Mesenchymal stem cell (in vitro differentiated cells and primary cell): Measurements from ENCODE around the gene NDUFA7. TPM values are rescaled to one million over a fixed set of nuclear protein-coding genes. Genes with fewer than 3 reads are reported as not detected.

Experiments used
- DNase-seq: peaks from one replicate; pipeline ENCODE4 v3.0.0-alpha.2; 2013
- H2AFZ ChIP-seq: one replicate; pipeline ENCODE4 v1.6.1; 2013; ENCODE audit warnings: low read depth, mild to moderate bottlenecking, control low read depth, inconsistent platforms, low read length, moderate library complexity
- H2AK5ac ChIP-seq: 2 replicates; pipeline ENCODE4 v1.6.1; 2013; ENCODE audit warnings: low read length, moderate library complexity, mild to moderate bottlenecking, inconsistent platforms; ENCODE audit not compliant: severe bottlenecking
- H2BK120ac ChIP-seq: one replicate; pipeline ENCODE4 v1.6.1; 2013; ENCODE audit warnings: low read depth, mild to moderate bottlenecking, inconsistent platforms, low read length, moderate library complexity
- H2BK12ac ChIP-seq, 2 experiments: one replicate each; pipeline ENCODE4 v1.6.1; 2013; ENCODE audit warnings: inconsistent platforms in 2 of 2, low read length in 2 of 2, mild to moderate bottlenecking in 2 of 2, moderate library complexity in 2 of 2, control low read depth in 1 of 2
- H2BK15ac ChIP-seq: one replicate; pipeline ENCODE4 v1.6.1; 2013; ENCODE audit warnings: mild to moderate bottlenecking, low read depth, inconsistent platforms; ENCODE audit not compliant: poor library complexity, severe bottlenecking
- H2BK5ac ChIP-seq: 2 replicates; pipeline ENCODE4 v1.6.1; 2013; ENCODE audit warnings: low read depth, mild to moderate bottlenecking, low read length, control low read depth, inconsistent platforms; ENCODE audit not compliant: poor library complexity, severe bottlenecking
- H3K14ac ChIP-seq, 2 experiments: one replicate each; pipeline ENCODE4 v1.6.1; 2013; ENCODE audit warnings: inconsistent platforms in 2 of 2, low read length in 2 of 2, control low read depth in 1 of 2, mild to moderate bottlenecking in 1 of 2, moderate library complexity in 1 of 2
- H3K18ac ChIP-seq, 2 experiments: one replicate each; pipeline ENCODE4 v1.6.1; 2013; ENCODE audit warnings: inconsistent platforms in 2 of 2, low read length in 2 of 2, control low read depth in 1 of 2, low read depth in 1 of 2, mild to moderate bottlenecking in 1 of 2
- H3K23ac ChIP-seq, 2 experiments: one replicate each; pipeline ENCODE4 v1.6.1; 2013; ENCODE audit warnings: inconsistent platforms in 2 of 2, low read length in 2 of 2, mild to moderate bottlenecking in 2 of 2, moderate library complexity in 2 of 2, control low read depth in 1 of 2
- H3K27ac ChIP-seq: 2 replicates; pipeline ENCODE4 v1.5.1; 2013; ENCODE audit warnings: mild to moderate bottlenecking, moderate library complexity, low read length, control low read depth, inconsistent platforms; ENCODE audit not compliant: poor library complexity, severe bottlenecking
- H3K27me3 ChIP-seq, 2 experiments: 2 replicates each; pipeline versions ENCODE4 v1.6.1 to v1.7.0; 2013; ENCODE audit warnings: low read length in 2 of 2, mild to moderate bottlenecking in 2 of 2, moderate library complexity in 2 of 2, control low read depth in 1 of 2, inconsistent platforms in 1 of 2; ENCODE audit not compliant: control insufficient read depth in 1 of 2, insufficient read depth in 1 of 2
- H3K36me3 ChIP-seq, 2 experiments: 2 replicates each; pipeline versions ENCODE4 v1.6.1 to v1.7.0; 2013; ENCODE audit warnings: low read length in 2 of 2, control low read depth in 1 of 2, inconsistent platforms in 1 of 2, low read depth in 1 of 2, mild to moderate bottlenecking in 1 of 2; ENCODE audit not compliant: insufficient read depth in 2 of 2, control insufficient read depth in 1 of 2
- H3K4ac ChIP-seq, 2 experiments: one replicate each; pipeline ENCODE4 v1.6.1; 2013; ENCODE audit warnings: inconsistent platforms in 2 of 2, low read length in 2 of 2, mild to moderate bottlenecking in 2 of 2, moderate library complexity in 2 of 2, control low read depth in 1 of 2, low read depth in 1 of 2
- H3K4me1 ChIP-seq: 2 replicates; pipeline ENCODE4 v1.6.1; 2013; ENCODE audit warnings: low read depth, low read length, control low read depth; ENCODE audit not compliant: control insufficient read depth, insufficient read depth
- H3K4me2 ChIP-seq: 2 replicates; pipeline ENCODE4 v1.6.1; 2013; ENCODE audit warnings: low read length, mild to moderate bottlenecking, inconsistent platforms; ENCODE audit not compliant: poor library complexity, severe bottlenecking
- H3K4me3 ChIP-seq, 2 experiments: 2 replicates each; pipeline versions ENCODE4 v1.5.1 to v1.7.0; 2013; ENCODE audit warnings: low read length in 2 of 2, mild to moderate bottlenecking in 2 of 2, control low read depth in 1 of 2, low read depth in 1 of 2; ENCODE audit not compliant: insufficient read depth in 1 of 2
- H3K79me1 ChIP-seq: replicated peaks from 2 replicates; pipeline ENCODE4 v1.6.1; 2013; ENCODE audit warnings: mild to moderate bottlenecking, control low read depth, low read length, inconsistent platforms; ENCODE audit not compliant: poor library complexity, severe bottlenecking
- H3K9ac ChIP-seq: 2 replicates; pipeline ENCODE4 v1.7.0; 2013; ENCODE audit warnings: mild to moderate bottlenecking, low read length, moderate library complexity
- H3K9me3 ChIP-seq: 2 replicates; pipeline ENCODE4 v1.7.0; 2013; ENCODE audit warnings: mild to moderate bottlenecking, low read length; ENCODE audit not compliant: control insufficient read depth
- H4K8ac ChIP-seq: one replicate; pipeline ENCODE4 v1.6.1; 2013; ENCODE audit warnings: inconsistent platforms, mild to moderate bottlenecking, low read length, moderate library complexity
- H4K91ac ChIP-seq: one replicate; pipeline ENCODE4 v1.6.1; 2013; ENCODE audit warnings: mild to moderate bottlenecking, low read length, inconsistent platforms
- WGBS: methylation state at CpG from one replicate; pipeline ENCODE4 v1.1.7; 2013; ENCODE audit warnings: mixed read lengths; 5-methylcytosine and 5-hydroxymethylcytosine counted together
- polyA plus RNA-seq, 2 experiments: library from polyadenylated mRNA; stranded (reverse); fragments of 200-250 nt; gene quantifications; one replicate each; pipeline ENCODE4 v1.2.3, GENCODE V29; 2013

The NDUFA7 gene
- 104 TPM for polyA plus RNA-seq (2013, experiment 1 of 2)
- 104 TPM for polyA plus RNA-seq (2013, experiment 2 of 2)

DNA sequence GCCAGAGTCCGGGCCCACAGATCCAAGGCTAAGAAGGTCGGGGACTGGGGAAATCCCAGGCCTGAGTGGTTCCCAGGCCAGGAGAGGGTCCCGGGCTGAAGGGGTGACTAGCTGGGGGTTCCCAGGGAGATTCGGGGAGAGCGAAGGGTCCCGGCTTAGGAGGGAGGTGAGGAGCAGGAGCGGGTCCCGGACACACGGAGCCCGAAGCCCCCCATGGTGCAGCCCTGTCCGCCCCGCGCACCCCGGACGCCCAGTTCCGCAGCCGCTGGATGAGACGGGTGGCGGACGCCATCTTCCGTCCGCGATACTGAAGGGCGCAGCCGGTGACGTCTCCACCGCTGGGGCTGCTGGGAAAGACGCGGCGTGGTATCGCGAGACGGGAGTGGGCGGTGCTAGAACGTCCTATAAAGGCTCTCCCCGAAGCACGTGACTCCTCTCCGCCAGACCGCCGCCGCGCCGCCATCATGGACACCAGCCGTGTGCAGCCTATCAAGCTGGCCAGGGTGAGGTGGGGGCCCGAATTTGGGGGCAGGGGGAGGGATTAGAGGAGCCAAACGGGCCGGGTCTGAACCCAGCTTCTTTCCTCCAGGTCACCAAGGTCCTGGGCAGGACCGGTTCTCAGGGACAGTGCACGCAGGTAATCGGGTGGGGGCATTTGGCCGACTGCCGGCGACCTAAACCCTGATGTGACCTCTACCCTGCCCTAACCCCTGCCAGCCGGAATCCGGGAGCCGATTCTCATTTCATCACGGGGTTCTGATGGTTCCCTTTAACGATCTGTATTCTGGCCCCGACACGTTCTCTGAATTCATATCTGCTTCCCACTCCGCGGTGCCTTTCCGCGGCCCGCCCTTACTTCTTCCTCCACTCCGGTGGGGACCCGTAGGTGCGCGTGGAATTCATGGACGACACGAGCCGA lies at the start of gene NDUFA7, which contains the start of gene RPS28:
NDUFA7 (minus strand) TSS at position 309 of the 919 bp plus-strand sequence; CDS start at position 292, 17 bp downstream.
RPS28 (plus strand) TSS at position 430 of the 919 bp plus-strand sequence; CDS start at position 465, 35 bp downstream.
- Histone ChIP-seq H2BK120ac (no peak within 1 kb of the TSS), H2BK12ac (no peak within 1 kb of the TSS), H3K14ac (peak within 1 kb of the TSS; percentile 28 to 80), H3K4me1 (peaks cover 18% of the 10 kb centered on the region), H2BK5ac (peak within 1 kb of the TSS; percentile 22), H3K79me1 (peaks cover 14% of the 10 kb centered on the region), H3K4me2 (peak within 1 kb of the TSS; percentile 60), H3K4me3 (peak within 1 kb of the TSS; percentile 76 to 98), H4K8ac (peak within 1 kb of the TSS; percentile 93), H3K27me3 (no peaks in the 10 kb centered on the region), H3K18ac (peak within 1 kb of the TSS; percentile 75 to 76), H2AFZ (peak within 1 kb of the TSS; percentile 6), H3K9ac (peak within 1 kb of the TSS; percentile 99), H2BK15ac (no peak within 1 kb of the TSS), H4K91ac (peak within 1 kb of the TSS; percentile 29), H3K4ac (peak within 1 kb of the TSS; percentile 37 to 77), H2AK5ac (peak within 1 kb of the TSS; percentile 72), H3K23ac (no peak within 1 kb of the TSS), H3K9me3 (no peaks in the 10 kb centered on the region), H3K27ac (peak within 1 kb of the TSS; percentile 54), H3K36me3 (peaks cover 28% of the 10 kb centered on the region in 2 experiments)
- under 1% methylated on average over 70 of the region's 72 CpGs for WGBS
- DNase-seq: peak; percentile 95

GRCh38 chr19:8370176-8371010 lies 49.2 kb upstream of the NDUFA7 start:
- H2BK12ac ChIP-seq: peak overlapping the region; percentile 28 to 39
- peaks cover 46% of the 10 kb centered on the region for H3K4me1 ChIP-seq
- no peak overlapping the region for H2BK5ac ChIP-seq
- H4K8ac ChIP-seq: peak overlapping the region; percentile 52
- WGBS: 82% methylated on average over 16 of the region's 19 CpGs
- no peak overlapping the region for H3K23ac ChIP-seq
- H3K9me3 ChIP-seq: no peaks in the 10 kb centered on the region
- peak overlapping the region; percentile 49 for H2AK5ac ChIP-seq
- H4K91ac ChIP-seq: peak overlapping the region; percentile 54
- H3K79me1 ChIP-seq: peaks cover 14% of the 10 kb centered on the region
- no peak overlapping the region for H2AFZ ChIP-seq
- H2BK120ac ChIP-seq: peak overlapping the region; percentile 61
- peak overlapping the region; percentile 51 for H3K9ac ChIP-seq
- H3K27me3 ChIP-seq: no peaks in the 10 kb centered on the region
- peaks cover 59 to 67% of the 10 kb centered on the region in 2 experiments for H3K36me3 ChIP-seq
- peak overlapping the region in 1 of 2 experiments; percentile 38 for H3K14ac ChIP-seq
- peak overlapping the region in 1 of 2 experiments; percentile 46 for H3K4ac ChIP-seq
- DNase-seq: peak; percentile 71
- H3K4me3 ChIP-seq: no peak overlapping the region
- H2BK15ac ChIP-seq: peak overlapping the region; percentile 68
- no peak overlapping the region for H3K27ac ChIP-seq
- peak overlapping the region in 1 of 2 experiments; percentile 28 for H3K18ac ChIP-seq
- H3K4me2 ChIP-seq: no peak overlapping the region

GRCh38 chr19:8367327-8368001 lies 46.3 kb upstream of the NDUFA7 start:
- Histone ChIP-seq H4K8ac (peak overlapping the region; percentile 70), H3K4me2 (peak overlapping the region; percentile 82), H2BK15ac (peak overlapping the region; percentile 65), H3K4me3 (peak overlapping the region; percentile 45 to 65), H3K14ac (peak overlapping the region in 1 of 2 experiments; percentile 77), H3K18ac (peak overlapping the region; percentile 87 to 93), H3K4ac (peak overlapping the region; percentile 86), H3K9me3 (no peaks in the 10 kb centered on the region), H2AFZ (no peak overlapping the region), H3K4me1 (peaks cover 53% of the 10 kb centered on the region), H3K27me3 (no peaks in the 10 kb centered on the region), H2BK12ac (peak overlapping the region; percentile 94 to 97), H2BK5ac (peak overlapping the region; percentile 66), H3K27ac (peak overlapping the region; percentile 94), H2BK120ac (no peak overlapping the region), H3K23ac (no peak overlapping the region), H3K9ac (peak overlapping the region; percentile 57), H3K79me1 (peaks cover 10% of the 10 kb centered on the region), H3K36me3 (peaks cover 36 to 46% of the 10 kb centered on the region in 2 experiments), H4K91ac (peak overlapping the region; percentile 98), H2AK5ac (no peak overlapping the region)
- 19% methylated on average over 21 of the region's 23 CpGs for WGBS
- DNase-seq: peak; percentile 99
